ENCODE measurements around the gene IGLL1. TPM values are rescaled to one million over a fixed set of nuclear protein-coding genes. Genes with fewer than 3 reads are reported as not detected.
"Not testable (repeated sequence)": the region's sequence is repeated elsewhere in the genome, so short reads cannot be mapped to it uniquely, and the experiment has no call there.

Gene IGLL1
- total RNA-seq, 2 experiments from 2014 or later, result not detected

DNA sequence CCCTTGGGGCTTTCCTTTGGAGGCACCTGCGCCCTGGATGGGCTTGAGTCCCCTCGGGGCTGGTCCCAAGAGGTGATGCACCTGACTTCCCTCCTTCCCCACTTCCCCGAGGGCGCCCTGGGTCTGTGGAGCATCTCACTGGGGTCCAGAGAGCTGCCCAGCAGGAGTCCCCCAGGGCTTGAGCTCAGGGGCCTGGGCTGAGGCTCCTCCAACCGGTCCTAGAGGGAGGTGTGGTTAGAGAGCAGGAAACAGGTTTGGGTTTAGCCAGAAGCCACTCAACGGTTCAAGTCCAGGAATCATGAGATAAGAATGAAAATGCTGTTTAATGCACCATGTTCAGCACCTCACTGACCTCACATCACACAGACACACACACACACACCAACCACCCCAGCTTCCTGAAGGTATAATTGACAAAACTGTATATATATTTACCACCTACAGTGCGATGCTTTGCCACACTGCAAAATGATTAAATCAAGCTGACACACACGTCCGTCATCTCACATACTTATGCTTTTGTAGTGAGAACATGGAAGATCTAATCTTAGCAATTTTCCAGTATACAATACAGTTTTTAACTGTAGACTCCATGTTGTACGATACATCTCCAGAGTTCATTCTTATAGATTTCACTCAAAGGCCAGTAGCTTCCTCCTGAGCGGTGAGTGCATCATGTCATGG lies 628 bp upstream of the IGLL1 start:
- H3K4me1 Mint-ChIP-seq (ENCODE audit: low read depth), result no peaks in the 10 kb centered on the region
- intact Hi-C loops (cut with micrococcal nuclease), result no loop called here
- no peak overlapping the region for H3K4me3 Mint-ChIP-seq
- no peaks in the 10 kb centered on the region for H3K36me3 Mint-ChIP-seq (ENCODE audit: low read depth)
- no peak for DNase-seq
- peaks cover 30% of the 10 kb centered on the region for H3K27me3 Mint-ChIP-seq (ENCODE audit: low read depth)
- no peaks in the 10 kb centered on the region for H3K9me3 Mint-ChIP-seq
- CTCF ChIA-PET, result interaction anchor here (1.2 kb wide), 1 partner anchor 10 kb away, joined by 3 read pairs; no protein-coding TSS in a partner anchor
- H3K27ac Mint-ChIP-seq, result no peak overlapping the region

DNA sequence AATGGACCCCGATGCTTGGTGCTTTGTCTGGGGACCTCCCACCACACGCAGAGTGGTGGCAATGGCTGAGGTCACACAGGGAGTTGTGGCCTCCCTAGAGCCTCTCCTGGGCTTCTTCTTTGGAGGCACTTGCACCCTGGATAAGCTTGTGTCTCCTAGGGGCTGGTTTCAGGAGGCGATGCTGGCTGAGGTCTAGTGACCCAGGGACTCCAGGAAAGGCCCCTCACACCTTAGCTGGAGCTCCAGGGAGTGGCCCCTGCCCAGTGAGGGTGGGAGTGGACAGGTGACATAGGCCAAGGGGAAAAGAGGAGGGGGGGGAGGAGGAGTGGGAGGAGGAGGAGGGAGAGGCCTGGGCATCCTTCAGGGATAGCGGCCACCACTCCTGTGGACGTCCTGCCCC lies 810 bp downstream of the IGLL1 start:
- H3K36me3 Mint-ChIP-seq (ENCODE audit: low read depth), result no peaks in the 10 kb centered on the region
- no peak for DNase-seq
- intact Hi-C loops (cut with micrococcal nuclease), result no loop called here
- no peak overlapping the region for H3K27ac Mint-ChIP-seq
- H3K27me3 Mint-ChIP-seq (ENCODE audit: low read depth), result peaks cover 31% of the 10 kb centered on the region
- no peaks in the 10 kb centered on the region for H3K4me1 Mint-ChIP-seq (ENCODE audit: low read depth)
- CTCF ChIA-PET, result interaction anchor here (0.7 kb wide), 1 partner anchor 12 kb away, joined by 3 read pairs; no protein-coding TSS in a partner anchor
- no peaks in the 10 kb centered on the region for H3K9me3 Mint-ChIP-seq
- H3K4me3 Mint-ChIP-seq, result no peak overlapping the region

DNA sequence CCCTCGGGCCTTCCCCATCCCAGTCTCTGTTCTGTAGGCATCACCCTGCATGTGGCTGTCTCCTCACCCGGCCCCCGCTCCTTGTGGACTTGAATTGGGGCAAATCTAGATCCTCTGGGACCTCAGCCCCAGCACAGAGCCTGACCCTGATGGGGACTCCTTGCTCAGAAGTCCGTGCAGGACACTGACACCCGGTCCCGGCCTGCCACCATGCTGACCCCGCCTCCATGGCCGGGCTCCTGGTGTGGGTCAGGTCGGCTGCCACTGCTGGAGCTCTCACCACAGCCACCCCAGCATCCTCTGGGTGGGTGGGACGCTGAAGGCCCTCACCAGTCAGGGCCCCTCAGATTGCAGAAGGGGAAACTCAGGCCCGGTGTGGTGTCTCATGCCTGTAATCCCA lies 1.8 kb downstream of the IGLL1 start:
- Mint-ChIP-seq H3K9me3 (no peaks in the 10 kb centered on the region), H3K4me3 (no peak overlapping the region), H3K4me1 (ENCODE audit: low read depth) (no peaks in the 10 kb centered on the region), H3K36me3 (ENCODE audit: low read depth) (no peaks in the 10 kb centered on the region), H3K27me3 (ENCODE audit: low read depth) (peaks cover 30% of the 10 kb centered on the region), H3K27ac (no peak overlapping the region)
- CTCF ChIA-PET, result interaction anchor here (0.7 kb wide), 1 partner anchor 13 kb away, joined by 3 read pairs; no protein-coding TSS in a partner anchor
- intact Hi-C loops (cut with micrococcal nuclease), result no loop called here
- DNase-seq, result no peak

DNA sequence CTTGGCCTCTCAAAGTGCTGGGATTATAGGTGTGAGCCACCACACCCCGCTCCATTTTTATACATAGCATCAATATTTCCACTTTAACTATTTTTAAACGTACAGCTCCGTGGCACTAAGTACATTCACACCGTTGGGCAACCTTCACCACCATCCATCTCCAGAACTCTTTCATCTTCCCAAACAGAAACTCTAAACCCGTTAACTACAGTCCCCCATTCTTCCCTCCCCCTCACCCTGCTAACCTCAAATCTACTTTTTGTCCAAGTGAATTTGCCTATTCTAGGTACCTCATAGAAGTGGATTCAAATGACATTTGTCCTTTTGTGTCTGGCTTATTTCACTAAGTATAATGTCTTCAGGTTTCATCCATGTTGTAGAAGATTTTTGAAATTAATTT lies 3.4 kb downstream of the IGLL1 start:
- Mint-ChIP-seq H3K4me3 (no peak overlapping the region), H3K9me3 (no peaks in the 10 kb centered on the region), H3K4me1 (ENCODE audit: low read depth) (no peaks in the 10 kb centered on the region), H3K36me3 (ENCODE audit: low read depth) (no peaks in the 10 kb centered on the region), H3K27me3 (ENCODE audit: low read depth) (peaks cover 30% of the 10 kb centered on the region), H3K27ac (no peak overlapping the region)
- DNase-seq, result no peak
- intact Hi-C loops (cut with micrococcal nuclease), result no loop called here
- CTCF ChIA-PET, result no interaction called here

DNA sequence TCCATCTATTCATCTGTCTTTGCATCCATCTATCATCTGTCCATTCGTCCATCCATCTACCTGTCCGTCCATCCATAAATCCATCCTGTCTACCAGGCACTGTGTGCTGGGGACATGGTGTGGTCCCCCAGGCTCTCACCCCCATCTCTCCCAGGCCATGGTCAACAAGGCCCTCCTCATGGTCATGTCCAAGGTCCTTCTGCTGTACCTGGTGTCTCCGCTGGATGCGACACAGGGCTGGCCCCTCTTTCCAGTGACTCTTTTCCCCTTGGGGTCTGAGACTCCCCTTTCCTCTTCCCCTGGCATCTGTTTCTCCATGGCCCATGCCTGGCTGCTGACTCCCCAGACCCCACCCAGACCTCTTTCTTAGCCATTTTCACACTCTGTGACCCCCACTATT lies 4.5 kb downstream of the IGLL1 start:
- no peak for DNase-seq
- no peaks in the 10 kb centered on the region for H3K9me3 Mint-ChIP-seq
- H3K27me3 Mint-ChIP-seq (ENCODE audit: low read depth), result peaks cover 25% of the 10 kb centered on the region
- H3K27ac Mint-ChIP-seq, result no peak overlapping the region
- intact Hi-C loops (cut with micrococcal nuclease), result no loop called here
- no peaks in the 10 kb centered on the region for H3K4me1 Mint-ChIP-seq (ENCODE audit: low read depth)
- no peaks in the 10 kb centered on the region for H3K36me3 Mint-ChIP-seq (ENCODE audit: low read depth)
- H3K4me3 Mint-ChIP-seq, result no peak overlapping the region
- CTCF ChIA-PET, result no interaction called here

DNA sequence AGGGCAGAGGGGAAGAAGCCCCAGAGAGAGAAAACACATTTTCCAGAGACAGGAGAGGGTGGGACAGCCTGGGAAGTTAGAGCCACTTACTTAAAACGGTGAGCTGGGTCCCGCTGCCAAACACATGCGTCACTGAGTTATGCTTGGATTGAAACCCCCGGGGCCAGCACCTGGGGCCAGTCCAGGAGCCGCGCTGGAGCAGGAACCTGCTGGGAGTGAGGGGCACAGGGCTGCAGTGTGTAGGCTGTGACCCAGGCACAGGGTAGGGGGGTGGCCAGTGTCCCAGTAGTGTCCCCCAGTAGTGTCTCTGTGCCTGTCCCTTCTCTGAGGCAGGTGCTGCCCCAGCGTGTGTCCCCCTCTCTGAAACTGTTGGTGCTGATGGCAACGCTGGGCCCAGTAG lies 5.2 kb downstream of the IGLL1 start:
- Mint-ChIP-seq H3K9me3 (no peaks in the 10 kb centered on the region), H3K36me3 (ENCODE audit: low read depth) (no peaks in the 10 kb centered on the region), H3K27ac (no peak overlapping the region), H3K4me1 (ENCODE audit: low read depth) (no peaks in the 10 kb centered on the region), H3K27me3 (ENCODE audit: low read depth) (peaks cover 25% of the 10 kb centered on the region), H3K4me3 (no peak overlapping the region)
- CTCF ChIA-PET, result no interaction called here
- intact Hi-C loops (cut with micrococcal nuclease), result no loop called here
- no peak for DNase-seq

DNA sequence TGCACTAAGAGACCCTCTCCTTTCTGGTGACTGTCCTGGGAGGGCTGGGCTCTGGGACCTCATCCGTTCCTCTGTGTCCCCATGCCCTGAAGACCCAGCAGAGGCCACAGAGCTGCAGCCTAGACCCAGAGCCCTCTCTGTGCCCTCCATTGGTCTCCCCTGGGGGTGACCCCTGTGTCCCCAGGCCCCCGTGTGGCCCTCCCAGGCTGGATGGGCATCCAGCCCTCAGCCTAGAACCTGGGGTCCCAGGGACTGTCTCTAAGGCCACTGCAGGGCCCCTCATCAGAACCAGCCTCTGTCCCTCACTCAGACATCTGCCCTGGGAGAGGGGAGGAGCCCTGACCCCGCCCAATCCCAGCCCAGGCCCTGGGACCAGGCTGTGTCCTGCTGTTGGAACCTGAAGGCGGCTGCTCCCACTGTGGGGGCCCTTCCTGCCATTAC lies 5.7 kb downstream of the IGLL1 start:
- H3K27me3 Mint-ChIP-seq (ENCODE audit: low read depth), result peaks cover 25% of the 10 kb centered on the region
- H3K4me3 Mint-ChIP-seq, result no peak overlapping the region
- CTCF ChIA-PET, result no interaction called here
- intact Hi-C loops (cut with micrococcal nuclease), result no loop called here
- no peaks in the 10 kb centered on the region for H3K36me3 Mint-ChIP-seq (ENCODE audit: low read depth)
- H3K27ac Mint-ChIP-seq, result no peak overlapping the region
- no peaks in the 10 kb centered on the region for H3K4me1 Mint-ChIP-seq (ENCODE audit: low read depth)
- H3K9me3 Mint-ChIP-seq, result no peaks in the 10 kb centered on the region
- no peak for DNase-seq

DNA sequence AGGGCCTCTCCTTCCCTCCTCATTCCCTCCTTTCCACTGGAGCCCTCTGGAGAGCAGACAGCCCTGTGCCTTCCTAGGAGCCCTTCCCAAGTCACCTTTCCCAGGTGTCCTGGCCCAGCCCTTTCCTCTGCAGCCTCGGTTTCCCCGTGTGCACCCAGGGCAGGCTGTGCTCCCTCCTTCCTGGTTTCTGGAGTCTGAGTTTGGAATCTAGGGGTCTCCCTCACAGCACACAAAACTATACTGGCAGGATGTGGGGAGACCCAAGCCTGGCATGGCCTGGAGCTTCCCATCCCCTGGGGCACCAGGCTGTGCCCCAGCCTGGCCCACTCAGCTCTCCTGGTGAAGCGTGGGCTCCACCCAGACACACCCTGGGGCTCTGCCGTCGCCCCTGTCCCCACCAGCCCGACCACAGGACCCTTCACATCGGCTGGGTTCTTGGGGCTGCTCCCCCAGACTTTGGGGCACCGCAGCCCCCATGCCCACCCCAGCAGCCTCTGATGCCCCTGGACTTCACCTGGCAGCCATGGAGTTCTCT lies 6.3 kb downstream of the IGLL1 start:
- peaks cover 20% of the 10 kb centered on the region for H3K27me3 Mint-ChIP-seq (ENCODE audit: low read depth)
- H3K36me3 Mint-ChIP-seq (ENCODE audit: low read depth); H3K27ac Mint-ChIP-seq; DNase-seq; H3K9me3 Mint-ChIP-seq; H3K4me3 Mint-ChIP-seq; CTCF ChIA-PET; H3K4me1 Mint-ChIP-seq (ENCODE audit: low read depth); intact Hi-C loops (cut with micrococcal nuclease): not testable (repeated sequence)

DNA sequence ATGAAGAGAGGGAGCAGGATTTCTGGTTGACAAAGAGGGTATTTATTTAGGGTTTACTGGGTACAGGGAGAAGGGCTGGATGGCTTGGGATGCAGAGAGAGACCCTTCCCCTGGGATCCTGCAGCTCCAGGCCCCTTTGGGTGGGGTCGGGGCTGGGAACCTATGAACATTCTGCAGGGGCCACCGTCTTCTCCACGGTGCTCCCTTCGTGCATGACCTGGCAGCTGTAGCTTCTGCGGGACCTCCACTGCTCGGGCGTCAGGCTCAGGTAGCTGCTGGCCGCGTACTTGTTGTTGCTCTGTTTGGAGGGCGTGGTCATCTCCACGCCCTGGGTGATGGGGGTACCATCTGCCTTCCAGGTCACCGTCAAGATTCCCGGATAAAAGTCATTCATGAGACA lies 7.0 kb downstream of the IGLL1 start:
- intact Hi-C loops (cut with micrococcal nuclease); CTCF ChIA-PET; H3K36me3 Mint-ChIP-seq (ENCODE audit: low read depth): not testable (repeated sequence)

DNA sequence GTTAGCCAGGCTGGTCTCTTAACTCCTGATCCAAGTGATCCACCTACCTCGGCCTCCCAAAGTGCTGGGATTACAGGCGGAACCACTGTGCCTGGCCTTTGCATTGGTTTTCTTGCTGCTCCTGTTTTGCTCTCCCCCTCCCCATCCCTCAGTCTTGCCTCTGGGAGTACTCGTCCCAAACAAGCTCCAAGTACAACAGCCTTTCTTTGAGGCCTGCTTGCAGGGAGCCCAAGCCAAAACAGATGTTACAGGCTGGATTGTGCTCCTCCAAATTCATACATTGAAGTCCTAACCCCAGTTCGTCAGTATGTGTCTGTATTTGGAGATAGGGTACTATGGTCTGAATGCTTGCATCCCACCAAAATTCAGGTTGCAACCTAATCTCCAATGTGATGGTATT lies 8.6 kb downstream of the IGLL1 start:
- Mint-ChIP-seq H3K4me1 (ENCODE audit: low read depth) (no peaks in the 10 kb centered on the region), H3K9me3 (no peaks in the 10 kb centered on the region), H3K27me3 (ENCODE audit: low read depth) (peaks cover 21% of the 10 kb centered on the region), H3K27ac (no peak overlapping the region), H3K4me3 (no peak overlapping the region), H3K36me3 (ENCODE audit: low read depth) (no peaks in the 10 kb centered on the region)
- intact Hi-C loops (cut with micrococcal nuclease), result no loop called here
- no peak for DNase-seq
- CTCF ChIA-PET, result interaction anchor here (0.6 to 0.7 kb wide), 2 partner anchors 33 to 78 kb away, joined by 3 to 4 read pairs; no protein-coding TSS in a partner anchor

More for the DNA sequence above, 7.0 kb downstream of the IGLL1 start:
- not testable (repeated sequence) for H3K27ac Mint-ChIP-seq; H3K4me1 Mint-ChIP-seq (ENCODE audit: low read depth); H3K4me3 Mint-ChIP-seq; DNase-seq; H3K9me3 Mint-ChIP-seq
- peaks cover 18% of the 10 kb centered on the region for H3K27me3 Mint-ChIP-seq (ENCODE audit: low read depth)

DNA sequence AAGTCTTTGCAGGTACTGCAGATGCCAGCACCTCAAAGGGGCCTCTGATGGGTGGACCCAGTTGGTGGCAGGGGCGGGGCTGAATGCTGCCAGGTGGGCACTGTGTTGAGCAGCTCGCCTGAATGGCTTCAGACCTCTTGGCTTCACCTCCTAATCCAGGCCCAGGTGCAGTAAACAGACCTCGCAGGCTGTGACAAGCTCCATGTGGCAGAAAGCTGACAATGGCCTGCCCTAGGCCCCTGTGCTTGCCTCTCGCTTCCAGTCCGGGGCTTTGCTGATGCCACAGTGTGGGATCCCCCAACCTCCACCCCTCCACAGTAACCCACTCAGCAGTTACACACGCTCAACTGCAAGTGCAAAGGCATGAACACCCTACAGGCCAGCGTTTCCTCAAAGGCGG lies 9.4 kb downstream of the IGLL1 start:
- Mint-ChIP-seq H3K4me3 (no peak overlapping the region), H3K27ac (no peak overlapping the region), H3K36me3 (ENCODE audit: low read depth) (no peaks in the 10 kb centered on the region), H3K4me1 (ENCODE audit: low read depth) (peaks cover 2% of the 10 kb centered on the region), H3K9me3 (no peaks in the 10 kb centered on the region), H3K27me3 (ENCODE audit: low read depth) (peaks cover 16% of the 10 kb centered on the region)
- intact Hi-C loops (cut with micrococcal nuclease), result no loop called here
- CTCF ChIA-PET, result interaction anchor here (0.7 kb wide), 1 partner anchor 34 kb away, joined by 4 read pairs; no protein-coding TSS in a partner anchor
- DNase-seq, result no peak

DNA sequence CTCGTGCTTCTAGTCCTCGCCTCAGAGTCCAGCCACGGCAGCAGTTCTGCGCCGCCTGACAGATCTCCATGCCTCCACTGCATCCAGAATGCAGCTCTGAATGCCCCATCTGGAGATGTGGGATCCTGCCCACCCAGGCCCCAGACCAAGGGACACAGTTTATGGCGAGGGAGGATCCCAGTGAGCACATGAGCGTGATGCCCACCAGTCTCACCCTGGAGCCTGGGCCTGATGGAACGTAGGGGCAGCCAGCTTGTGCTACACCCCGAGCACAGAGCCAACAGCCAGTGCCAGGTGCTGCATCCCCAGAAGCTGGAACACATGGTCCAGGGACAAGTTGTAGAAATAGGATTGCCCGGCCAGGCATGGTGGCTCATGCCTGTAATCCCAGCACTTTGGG lies 10.4 kb downstream of the IGLL1 start:
- Mint-ChIP-seq H3K4me3 (no peak overlapping the region), H3K27me3 (ENCODE audit: low read depth) (peaks cover 20% of the 10 kb centered on the region), H3K27ac (no peak overlapping the region), H3K4me1 (ENCODE audit: low read depth) (peaks cover 7% of the 10 kb centered on the region), H3K36me3 (ENCODE audit: low read depth) (no peaks in the 10 kb centered on the region), H3K9me3 (no peaks in the 10 kb centered on the region)
- CTCF ChIA-PET, result no interaction called here
- intact Hi-C loops (cut with micrococcal nuclease), result no loop called here
- DNase-seq, result no peak

DNA sequence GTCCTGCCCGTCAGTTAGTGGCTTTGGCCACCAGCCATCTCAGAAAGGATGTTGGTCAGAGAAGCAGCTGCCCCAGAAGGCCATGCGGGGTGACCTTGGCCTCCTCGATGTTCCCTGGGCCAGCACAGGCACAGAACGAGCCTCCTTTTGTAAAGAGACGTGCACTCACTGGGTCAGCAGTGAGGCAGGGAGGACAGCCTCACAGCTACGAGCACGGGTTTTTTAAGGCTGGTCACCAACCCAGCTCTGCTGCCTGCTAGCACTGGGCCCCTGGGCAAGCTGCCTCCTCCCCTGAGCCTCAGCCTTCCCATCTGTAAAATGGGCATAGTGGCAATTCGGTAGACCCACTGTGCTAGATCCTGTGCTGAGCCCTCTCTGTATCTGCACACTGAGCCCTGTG lies 10.8 kb downstream of the IGLL1 start:
- Mint-ChIP-seq H3K4me1 (ENCODE audit: low read depth) (peaks cover 7% of the 10 kb centered on the region), H3K36me3 (ENCODE audit: low read depth) (no peaks in the 10 kb centered on the region), H3K9me3 (no peaks in the 10 kb centered on the region), H3K27me3 (ENCODE audit: low read depth) (peaks cover 23% of the 10 kb centered on the region), H3K4me3 (no peak overlapping the region), H3K27ac (no peak overlapping the region)
- DNase-seq, result no peak
- intact Hi-C loops (cut with micrococcal nuclease), result no loop called here
- CTCF ChIA-PET, result no interaction called here
